SKM-1 (cell line): ENCODE results near the gene KRT4.

Experiments
- DNase-seq: peaks from one replicate; lab custom pipeline; 2025; ENCODE audit not compliant: unreplicated experiment; lab: John Stamatoyannopoulos, UW

KRT4 gene

DNA sequence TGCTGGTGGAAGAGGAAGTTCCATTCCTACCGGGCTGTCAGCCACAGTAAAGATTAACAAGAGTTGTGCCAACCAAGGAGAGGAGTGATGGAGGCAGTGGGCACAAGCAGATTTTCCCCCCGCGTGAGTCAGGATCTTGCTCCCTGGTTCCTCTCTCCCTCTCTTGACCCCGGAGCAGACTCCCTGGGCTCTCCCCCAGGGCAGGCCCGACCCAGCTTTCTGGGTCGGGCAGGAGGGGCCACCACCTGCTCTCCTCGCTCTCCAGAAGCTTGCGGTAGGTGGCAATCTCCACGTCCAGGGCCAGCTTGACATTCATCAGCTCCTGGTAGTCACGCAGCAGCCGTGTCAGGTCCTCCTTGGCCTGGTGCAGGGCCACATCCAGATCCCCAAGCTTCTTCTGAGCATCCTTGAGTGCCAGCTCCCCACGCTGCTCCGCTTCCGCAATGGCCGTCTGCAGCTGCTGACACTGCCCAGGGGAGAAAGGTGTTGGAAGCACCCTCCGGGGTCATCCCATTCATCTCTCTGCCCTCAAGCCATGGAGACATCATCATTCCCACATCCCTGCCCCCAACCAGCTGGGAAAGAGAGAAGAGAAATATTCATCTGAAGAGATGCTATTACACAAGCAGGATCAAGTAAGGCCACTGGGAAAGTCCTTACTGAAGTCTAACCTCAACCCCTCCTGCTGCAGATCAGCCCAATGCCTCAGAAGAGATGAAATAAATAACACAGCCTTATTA lies 9.0 kb upstream of the KRT4 start:
- DNase-seq: no peak

DNA sequence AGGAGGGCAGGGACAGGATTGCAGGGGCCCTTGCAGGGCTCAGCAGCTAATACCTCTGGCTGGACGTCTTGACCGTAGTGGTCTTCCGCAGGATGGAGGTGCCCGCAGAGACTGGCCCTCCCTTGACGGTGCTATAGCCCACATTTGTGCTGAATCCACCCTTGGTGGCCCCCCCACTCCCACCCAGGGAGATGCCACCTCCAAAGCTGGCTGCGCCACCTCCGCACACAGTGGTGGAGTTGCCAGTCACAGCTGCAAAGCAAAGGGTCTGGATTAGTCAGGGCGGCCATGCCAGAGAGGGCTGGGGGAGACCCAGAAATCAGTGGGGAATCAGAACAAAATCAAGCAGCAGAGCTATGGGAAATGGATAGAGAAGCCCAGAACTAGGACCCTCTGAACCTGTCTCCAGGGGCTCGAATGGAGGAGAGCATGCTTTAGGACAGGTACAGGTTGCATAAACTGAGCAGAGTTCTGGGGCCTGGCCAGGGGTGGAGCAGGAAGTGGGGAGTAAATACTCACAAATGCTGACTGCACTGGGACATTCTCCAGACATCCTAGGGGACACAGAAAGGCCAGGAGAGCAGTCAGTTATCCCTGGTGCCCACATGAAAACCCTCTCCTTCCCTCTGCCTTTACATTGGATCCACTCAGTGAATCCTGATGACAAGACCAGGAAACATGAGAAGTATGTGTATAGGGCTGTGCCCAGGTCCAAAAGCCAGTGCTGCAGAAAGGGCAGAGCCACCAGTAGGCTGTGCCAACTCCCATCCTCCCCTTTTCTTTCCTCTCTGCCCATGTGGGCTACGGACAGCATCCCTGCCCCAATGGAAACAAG lies 8.1 kb upstream of the KRT4 start:
- no peak for DNase-seq

DNA sequence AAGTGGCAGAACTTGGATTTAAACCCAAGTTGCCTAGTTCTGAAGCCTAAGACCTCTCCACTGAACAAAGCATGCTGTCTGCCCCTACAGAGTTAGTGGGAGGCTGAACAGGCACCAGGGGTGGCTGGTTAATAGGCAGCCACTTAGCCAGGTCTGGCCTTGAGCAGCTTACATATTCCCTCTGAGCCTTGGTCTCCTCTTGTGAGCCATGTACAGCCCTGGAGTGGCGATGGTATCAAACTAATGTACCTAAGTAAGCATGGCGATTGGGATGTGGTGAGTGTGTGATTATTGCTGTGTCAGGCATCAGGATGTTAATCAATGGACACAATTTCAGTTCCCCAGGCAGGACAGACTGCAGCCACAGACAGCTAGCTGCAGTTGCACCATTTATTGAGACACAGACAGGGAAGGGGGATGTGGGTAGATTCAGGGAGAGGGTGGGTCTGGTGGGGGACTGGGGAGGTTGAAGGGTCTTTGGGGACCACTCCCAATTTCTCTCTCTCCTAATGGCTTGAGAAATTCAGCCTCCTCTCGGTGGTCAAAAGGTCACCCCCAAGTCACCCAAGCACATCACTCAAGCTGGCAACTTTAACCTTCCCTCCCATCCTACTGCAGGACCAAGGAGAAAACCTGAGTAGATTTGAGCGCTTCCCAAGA lies 7.3 kb upstream of the KRT4 start:
- DNase-seq: no peak

DNA sequence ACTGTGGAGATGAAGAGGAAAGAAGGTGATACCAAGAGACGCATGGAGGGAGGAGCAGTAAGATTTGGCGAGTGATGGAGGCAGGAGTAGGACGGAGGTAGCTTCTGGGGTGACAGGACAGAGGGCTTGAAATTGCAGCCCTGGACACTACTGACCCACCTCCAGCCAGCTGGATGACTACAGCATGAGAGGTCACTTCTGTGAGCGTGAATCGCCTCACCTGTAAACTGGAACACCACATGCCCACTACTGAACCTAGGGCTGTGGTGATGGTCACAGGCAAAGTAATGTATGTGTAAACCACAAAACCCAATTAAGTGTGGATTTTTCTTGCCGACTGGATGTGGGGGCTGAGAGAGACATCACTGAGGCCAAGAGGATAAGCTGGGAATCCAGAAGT lies 6.6 kb upstream of the KRT4 start:
- DNase-seq: no peak

DNA sequence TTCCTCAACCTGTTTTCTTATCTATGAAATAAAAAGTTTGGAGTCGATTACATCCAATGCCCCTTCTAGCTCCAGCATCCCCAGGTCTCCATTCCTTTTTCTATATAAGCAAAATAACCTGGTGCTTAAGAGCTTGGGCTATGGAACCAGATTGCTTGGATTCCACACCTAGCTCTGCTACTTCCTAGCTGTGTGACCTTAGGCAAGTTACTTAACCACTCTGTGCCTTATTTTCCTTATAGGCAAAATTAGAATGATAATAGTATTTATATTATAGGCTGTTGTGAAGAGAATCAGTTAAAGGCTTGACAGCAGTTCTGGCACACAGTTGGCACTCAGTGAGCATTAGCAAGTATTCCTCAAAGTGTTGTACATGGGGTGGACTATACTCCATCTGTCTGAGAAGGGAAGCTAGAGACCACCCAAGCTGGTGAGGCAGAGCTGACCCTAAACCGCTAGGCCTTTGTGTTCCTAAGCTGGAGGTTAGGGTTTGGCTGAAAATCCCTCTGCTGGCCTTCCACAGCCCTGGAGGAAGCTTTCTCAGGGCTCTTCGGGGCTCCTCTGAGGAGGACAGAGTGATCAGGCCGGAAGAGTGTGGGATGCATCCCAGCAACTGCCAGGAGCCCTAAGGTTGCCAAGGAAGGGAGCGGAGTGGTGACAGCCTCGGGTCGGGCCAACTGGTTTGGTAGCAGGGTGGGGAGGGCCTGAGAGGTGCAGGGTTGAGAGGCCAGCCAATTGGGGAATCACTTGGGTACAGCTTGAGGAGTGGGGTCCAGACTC lies 6.0 kb upstream of the KRT4 start:
- DNase-seq: no peak

DNA sequence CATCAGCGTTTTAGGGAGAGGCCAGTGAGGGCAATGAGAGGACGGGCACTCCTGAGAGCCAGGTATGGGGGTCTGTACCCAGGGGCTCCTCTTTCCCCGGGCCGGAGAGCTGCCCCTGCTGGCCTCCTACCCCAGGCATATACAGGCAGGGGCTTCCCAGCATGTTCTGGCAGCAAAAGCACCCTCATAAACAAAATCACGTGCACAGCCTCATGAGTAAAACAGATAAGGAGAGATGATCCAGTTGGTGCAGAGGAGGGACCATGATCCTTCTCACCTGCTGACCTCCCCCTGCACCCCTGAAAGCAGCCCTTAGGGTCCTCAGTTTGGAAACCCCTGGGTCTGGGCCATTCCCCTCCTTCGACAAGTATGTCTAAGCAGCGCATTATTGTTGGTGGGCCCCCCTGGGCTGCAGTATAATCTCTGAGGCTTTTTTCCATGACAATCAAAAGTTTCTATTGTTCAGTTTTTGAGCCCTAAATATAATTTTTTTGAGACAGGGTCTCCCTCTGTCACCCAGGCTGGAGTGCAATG lies 5.0 kb upstream of the KRT4 start:
- no peak for DNase-seq

DNA sequence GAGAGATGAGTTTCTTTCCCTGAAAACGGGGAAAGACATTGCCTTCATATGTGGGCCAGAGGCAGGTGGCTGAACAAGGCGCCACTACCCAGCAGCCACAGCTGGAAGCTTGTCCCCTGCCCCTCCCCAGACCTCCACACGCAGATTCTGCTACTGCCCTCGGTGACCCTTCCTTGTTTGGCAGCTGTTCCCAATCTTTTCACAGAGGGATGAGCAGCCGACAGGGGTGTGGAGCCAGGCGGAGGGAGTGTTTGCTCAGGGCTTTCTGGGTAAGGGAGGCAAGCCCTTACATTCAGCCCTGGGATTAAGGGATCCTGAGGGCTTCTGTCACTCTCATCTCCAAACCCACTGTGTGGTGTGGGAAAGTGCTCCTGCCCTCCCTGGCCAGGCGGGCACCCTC lies 4.5 kb upstream of the KRT4 start:
- no peak for DNase-seq

DNA sequence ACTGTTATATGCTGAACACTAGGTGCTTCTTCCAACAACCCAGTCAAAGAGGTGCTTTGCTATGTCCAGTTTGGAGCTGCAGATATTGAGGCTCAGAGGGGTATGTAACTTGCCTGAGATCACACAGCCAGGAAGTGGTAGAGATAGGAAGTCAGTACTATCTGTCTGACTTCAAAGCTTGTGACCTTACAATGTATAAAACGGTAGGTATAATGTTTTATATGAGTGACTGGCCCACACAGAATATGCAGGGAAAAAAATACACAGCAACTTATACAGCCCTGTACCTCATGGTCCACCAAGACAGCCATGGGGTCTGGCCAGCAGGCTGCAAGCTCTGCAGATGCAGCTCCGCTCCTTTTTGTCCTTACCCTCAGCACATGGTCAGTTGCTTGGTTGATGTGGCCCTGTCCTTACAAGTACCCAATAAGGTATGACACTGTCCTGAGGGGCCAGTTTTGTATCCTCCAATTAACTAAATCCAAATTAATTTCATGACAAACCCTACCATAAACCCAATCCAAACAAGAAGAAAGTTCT lies 3.9 kb upstream of the KRT4 start:
- no peak for DNase-seq

DNA sequence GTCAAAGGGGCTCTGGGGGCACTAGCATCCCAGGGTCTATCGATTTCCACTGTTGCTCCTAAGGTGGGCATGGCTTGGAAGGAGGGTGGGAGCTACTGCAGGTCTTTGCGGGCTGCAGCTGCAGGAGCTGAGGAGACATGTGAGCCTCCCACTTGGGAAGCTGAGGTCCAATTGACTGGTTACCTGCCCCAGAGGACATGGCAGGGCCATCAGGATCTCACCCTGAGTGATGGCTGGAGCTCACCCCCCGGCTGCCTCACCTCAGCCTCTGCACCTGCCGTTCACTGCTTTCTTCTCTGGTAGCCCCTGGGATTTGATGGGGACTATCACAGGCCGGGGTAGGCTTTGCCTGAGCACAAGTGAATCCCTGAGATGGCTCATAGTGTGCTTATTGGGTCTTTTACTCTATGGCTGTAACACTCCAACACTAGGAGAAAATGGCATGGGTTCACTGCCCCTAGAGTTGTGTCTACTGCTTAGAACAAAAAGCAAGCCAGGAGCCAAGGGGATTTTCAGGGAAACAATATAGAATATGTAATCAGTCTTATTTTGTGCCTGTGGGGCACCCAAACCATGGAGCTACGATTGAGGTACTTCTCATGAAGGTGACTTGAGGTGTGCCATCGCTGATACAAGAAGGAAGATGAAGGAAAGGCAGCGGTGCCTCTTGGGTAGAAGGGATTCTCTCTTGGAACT lies 3.2 kb upstream of the KRT4 start:
- DNase-seq: no peak

DNA sequence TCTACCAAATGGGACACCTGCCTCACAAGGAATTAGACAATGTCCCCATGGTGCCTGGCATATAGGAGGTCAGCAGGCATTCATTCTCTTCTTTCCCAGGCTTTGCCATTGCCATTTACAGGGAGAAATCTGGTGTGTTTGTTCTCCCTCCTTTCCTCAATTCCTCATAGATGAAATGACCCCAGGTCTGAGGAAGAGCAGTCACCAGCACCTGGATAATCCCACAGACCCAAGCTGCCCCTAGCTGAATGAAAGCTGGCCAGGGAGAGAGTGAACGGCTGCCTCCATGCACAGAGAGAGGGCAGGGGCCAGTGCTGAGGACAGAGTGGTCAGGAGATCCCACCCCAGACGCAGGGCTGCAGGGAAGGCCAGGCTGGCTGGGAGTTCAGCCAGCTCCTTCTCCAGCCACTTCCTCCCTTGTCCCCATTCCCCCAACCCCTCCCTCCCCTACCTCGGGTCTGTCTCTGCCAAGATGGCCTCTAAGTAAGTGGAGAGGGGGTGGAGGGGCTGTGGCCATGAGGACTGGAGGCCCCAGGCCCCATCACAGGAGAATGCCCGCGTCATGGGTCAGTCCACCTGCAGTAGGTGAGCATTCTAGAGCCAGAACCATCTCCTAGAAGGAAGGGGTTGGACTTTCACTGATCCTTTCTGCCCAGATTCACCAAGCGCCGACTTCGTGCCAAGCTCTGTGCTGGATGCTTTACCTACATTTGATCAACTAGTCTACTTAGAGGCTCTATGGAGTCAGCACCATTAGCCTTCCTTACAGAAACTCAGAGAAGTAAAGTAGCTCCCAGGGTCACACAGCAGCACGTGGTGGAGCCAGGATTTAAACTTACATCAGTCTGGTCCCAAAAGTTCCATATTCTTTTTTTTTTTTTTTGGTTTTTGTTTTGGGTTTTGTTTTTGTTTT lies 2.0 kb upstream of the KRT4 start:
- no peak for DNase-seq

DNA sequence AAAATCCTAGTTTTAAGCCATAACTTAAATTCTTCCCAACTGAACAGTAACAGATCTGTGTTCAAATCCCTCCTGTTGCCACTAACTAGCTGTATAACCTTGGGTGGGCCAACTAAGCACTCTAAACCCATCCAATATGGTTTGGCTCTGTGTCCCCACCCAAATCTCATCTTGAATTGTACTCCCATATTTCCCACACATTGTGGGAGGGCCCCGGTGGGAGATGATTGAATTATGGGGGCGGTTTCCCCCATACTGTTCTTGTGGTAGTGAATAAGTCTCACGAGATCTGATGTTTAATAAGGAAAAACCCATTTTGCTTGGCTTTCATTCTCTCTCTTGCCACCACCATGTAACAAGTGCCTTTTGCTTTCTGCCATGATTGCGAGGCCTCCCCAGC lies 1.2 kb upstream of the KRT4 start:
- DNase-seq: no peak

DNA sequence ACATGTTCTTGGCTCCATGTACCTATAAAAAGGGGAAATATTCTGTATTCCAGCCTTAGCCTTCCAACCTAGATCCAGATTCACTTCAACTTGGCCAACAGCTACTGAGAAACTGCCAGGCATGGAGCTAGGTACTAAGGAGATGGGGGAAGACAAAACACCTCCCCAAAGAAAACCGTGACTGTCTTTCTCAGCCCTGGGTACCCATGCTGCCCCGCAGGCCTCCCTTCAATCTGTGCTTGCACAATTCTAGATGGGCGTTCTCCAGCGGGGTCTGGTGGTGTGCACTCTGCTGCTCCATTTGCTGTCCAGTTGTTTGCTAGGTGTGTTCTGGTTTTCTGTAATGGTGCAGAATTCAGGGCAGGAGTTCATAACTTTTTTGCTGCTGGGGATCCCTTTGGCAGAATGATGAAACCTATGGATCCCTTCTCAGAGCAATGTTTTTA lies 817 bp upstream of the KRT4 start:
- DNase-seq: no peak

DNA sequence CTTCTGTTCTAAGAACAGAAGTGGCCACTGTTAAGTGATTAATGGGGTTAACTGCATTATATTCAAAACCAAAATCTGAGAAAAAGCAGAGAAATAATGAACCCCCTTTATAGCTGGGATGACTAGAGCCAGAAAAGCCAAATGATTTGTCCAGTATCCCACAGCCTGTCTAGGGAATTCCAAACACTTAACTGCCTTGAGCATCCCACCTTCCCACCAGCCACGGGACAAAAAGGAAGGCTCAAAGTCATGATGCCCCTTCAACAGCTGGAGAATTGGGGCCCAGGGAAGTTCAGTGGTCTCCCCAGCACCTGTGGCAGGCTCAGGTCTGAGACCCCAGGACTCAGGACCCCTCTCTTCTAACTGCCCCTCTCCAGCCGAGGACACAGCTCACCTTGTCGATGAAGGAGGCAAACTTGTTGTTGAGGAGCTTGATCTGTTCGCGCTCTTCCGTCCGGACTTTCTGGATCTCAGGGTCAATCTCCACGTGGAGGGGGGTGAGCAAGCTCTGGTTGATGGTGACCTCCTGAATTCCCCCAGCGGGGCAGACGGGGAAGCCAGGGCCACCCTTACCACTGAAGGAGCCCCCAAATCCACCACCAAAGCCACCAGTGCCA lies 605 bp downstream of the KRT4 start:
- DNase-seq: no peak

DNA sequence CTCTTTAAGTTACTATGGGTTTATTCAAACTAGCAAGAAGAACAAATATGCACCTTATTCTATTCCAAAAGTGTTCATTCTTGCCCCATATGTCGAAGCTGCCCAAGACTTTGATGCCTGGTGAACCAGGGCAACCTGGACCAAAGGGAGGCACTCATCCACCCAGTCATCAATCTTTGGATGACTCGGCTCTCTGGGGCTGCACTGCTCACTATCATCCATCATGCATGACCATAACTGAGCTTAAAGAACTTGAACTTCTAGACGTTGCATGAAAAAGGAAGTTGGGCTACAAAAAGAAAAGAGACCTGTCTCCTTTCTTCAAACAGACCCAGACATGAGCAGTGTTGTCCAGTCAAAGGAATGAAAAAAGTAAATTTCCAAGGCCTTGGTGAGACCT lies 1.2 kb downstream of the KRT4 start:
- no peak for DNase-seq

DNA sequence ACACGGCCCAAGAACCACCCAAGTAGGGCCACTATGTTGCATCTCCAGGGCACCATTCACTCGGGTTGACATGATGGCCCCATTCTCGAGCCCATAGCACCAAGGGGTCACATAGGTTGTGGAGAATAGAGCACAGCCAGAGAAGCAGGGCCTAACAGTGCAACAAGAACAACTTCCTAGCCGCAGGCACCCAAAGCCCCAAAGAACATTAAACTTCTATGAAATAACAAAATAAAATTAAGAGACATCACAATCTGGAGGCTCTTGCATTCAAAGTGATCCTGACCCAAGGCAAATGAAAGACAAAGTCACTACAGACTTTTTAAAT lies 1.9 kb downstream of the KRT4 start:
- DNase-seq: no peak

DNA sequence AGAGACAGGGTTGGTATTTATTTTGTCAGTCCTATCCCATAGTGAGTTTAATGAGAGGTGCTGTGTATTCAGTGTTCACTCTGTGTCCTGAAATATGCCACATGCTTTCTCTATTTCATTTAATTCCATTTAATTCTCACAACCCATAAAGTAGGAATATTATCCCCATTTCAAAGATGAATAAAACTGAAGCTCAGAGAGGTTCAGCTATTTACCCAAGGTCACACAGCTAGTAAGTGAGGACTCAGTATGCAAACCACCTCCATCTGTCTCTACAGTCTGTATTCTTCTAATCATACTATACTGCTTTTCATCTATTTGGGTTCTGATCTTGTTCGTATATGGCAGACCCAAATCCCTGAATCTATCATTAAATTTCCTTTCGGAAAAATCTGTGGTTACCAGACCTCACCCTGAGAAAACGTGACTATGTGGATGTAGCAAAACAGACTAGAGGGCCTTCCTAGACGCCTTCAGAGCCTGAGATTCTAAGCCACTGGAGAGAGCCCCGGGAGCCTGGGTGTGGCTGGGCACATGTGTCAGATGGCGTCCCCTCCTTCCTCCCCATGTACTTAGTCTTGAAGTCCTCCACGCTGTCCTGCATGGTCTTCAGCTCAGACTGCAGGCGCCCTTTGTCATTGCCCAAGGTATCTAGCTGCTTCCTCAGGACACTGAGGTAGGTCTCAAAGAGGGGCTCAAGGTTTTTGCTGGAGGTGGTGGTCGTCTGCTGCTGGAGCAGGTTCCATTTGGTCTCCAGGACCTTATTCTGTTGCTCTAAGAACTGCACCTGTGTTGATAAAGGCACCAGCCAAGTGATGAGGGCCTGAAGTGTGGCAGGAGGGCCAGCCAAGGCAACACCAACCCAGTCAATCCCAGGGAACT lies 2.5 kb downstream of the KRT4 start:
- DNase-seq: no peak

DNA sequence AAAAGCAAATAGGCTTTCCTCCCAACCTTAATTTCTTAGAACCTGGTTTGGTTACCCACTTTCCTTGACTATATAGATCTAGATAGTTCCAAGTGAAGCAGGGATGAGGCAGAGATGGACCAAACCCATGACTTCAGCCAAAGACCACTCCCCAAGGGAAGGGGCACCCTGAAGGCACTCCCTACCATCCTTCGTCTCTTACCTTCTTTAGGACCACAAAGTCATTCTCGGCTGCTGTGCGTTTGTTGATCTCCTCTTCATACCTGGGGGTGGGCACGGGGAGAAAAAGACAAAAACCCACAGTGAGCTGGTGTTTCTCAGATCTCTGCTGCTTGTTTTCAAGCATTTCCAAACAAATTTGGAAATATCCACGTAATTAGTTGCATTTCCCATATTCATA lies 3.4 kb downstream of the KRT4 start:
- DNase-seq: no peak

DNA sequence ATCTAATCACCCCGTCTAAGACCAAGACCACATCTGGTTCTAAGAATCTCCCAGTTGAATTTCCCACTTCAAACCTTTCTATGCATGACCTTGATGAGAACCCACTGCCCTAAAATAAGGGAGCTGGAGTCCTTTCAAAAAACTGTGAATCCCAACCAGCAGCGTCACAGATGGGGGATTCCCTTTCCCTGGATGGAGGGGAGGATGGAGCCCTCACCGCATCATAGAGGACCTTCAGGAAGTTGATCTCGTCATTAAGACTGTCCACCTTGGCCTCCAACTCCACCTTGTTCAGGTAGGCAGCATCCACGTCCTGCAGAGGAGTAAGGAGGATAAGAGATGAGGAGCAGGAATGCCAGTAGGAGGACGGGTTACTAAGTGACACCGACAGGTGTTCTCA lies 4.8 kb downstream of the KRT4 start:
- no peak for DNase-seq
